ENCODE measurements around the gene TCOF1.

The TCOF1 gene

GRCh38 chr5:150391064-150391834, 33.8 kb downstream of the TCOF1 start:
- DNase-seq (ENCODE audit: low read depth in 3 of 3), result no peak

GRCh38 chr5:150391986-150392385, 34.5 kb downstream of the TCOF1 start:
- no peak for DNase-seq (ENCODE audit: low read depth in 3 of 3)

GRCh38 chr5:150392680-150393079, 35.2 kb downstream of the TCOF1 start:
- no peak for DNase-seq (ENCODE audit: low read depth in 3 of 3)

GRCh38 chr5:150393096-150393645, 35.7 kb downstream of the TCOF1 start:
- no peak for DNase-seq (ENCODE audit: low read depth in 3 of 3)

GRCh38 chr5:150394131-150394530, 36.6 kb downstream of the TCOF1 start:
- DNase-seq (ENCODE audit: low read depth in 3 of 3), result no peak

GRCh38 chr5:150394912-150395687, 37.6 kb downstream of the TCOF1 start:
- no peak for DNase-seq (ENCODE audit: low read depth in 3 of 3)

GRCh38 chr5:150395688-150395975, 38.1 kb downstream of the TCOF1 start:
- no peak for DNase-seq (ENCODE audit: low read depth in 3 of 3)

GRCh38 chr5:150396267-150396666, 38.8 kb downstream of the TCOF1 start:
- no peak for DNase-seq (ENCODE audit: low read depth in 3 of 3)

GRCh38 chr5:150397146-150397781, 39.8 kb downstream of the TCOF1 start:
- no peak for DNase-seq (ENCODE audit: low read depth in 3 of 3)

- DNase-seq (ENCODE audit: low read depth in 3 of 3), result no peak
These were observed 40.6 kb downstream of the TCOF1 start for GRCh38 chr5:150397782-150398721.

GRCh38 chr5:150398722-150399523, 41.4 kb downstream of the TCOF1 start:
- no peak for DNase-seq (ENCODE audit: low read depth in 3 of 3)

- no peak for DNase-seq (ENCODE audit: low read depth in 3 of 3)
These were observed 42.2 kb downstream of the TCOF1 start for GRCh38 chr5:150399524-150400211.

GRCh38 chr5:150400316-150401075, 43.0 kb downstream of the TCOF1 start:
- no peak for DNase-seq (ENCODE audit: low read depth in 3 of 3)

GRCh38 chr5:150401076-150401375, 43.5 kb downstream of the TCOF1 start:
- DNase-seq (ENCODE audit: low read depth in 3 of 3), result no peak

GRCh38 chr5:150401376-150402228, 44.1 kb downstream of the TCOF1 start:
- DNase-seq (ENCODE audit: low read depth in 3 of 3), result no peak

- no peak for DNase-seq (ENCODE audit: low read depth in 3 of 3)
These were observed 44.8 kb downstream of the TCOF1 start for GRCh38 chr5:150402229-150402773.

GRCh38 chr5:150402901-150403342, 45.4 kb downstream of the TCOF1 start:
- no peak for DNase-seq (ENCODE audit: low read depth in 3 of 3)

GRCh38 chr5:150404121-150404520, 46.6 kb downstream of the TCOF1 start:
- no peak for DNase-seq (ENCODE audit: low read depth in 3 of 3)
